ENCODE data around the gene CTNNA1.
"Not testable (repeated sequence)": the region's sequence is repeated elsewhere in the genome, so short reads cannot be mapped to it uniquely, and the experiment has no call there.

CTNNA1 gene

DNA sequence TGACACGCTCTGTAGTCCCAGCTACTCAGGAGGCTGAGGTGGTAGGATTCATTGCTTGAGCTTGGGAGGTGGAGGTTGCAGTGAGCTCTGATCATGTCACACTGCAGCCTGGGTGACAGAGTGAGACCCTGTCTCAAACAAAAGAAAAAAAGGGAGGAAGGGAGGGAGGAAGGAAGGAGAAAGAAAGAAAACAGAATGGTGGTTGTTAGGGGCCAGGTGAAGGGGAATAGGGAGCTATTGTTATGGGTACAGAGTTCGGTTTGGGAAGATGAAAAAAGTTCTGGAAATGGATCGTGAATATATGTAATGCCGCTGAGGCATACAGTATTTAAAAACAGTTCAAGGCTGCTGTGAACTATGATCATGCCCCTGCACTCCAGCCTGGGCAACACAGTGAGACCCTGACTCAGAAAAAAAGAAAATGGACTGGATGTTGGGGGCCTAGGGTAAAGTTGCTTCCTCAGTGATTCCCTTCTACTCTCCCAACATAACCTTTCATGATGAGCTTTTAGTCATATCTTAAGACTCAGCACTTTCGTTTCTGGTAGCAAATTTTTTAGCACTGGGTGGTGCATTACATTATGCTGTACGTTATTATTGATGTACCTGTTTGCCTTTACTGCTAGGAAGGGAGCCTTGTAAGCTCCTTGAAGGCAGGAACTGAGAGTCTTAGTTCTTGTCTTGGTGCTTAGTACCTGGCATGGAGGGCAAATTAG is 4.0 kb downstream of the CTNNA1 start:
- peaks cover 35% of the 10 kb centered on the region for H3K79me2 ChIP-seq (ENCODE audit: control insufficient read depth, low read length)
- no peak overlapping the region for H3K27ac ChIP-seq (ENCODE audit: low read depth, low read length)
- H3F3A ChIP-seq (ENCODE audit: control insufficient read depth, insufficient read depth), result no peaks in the 10 kb centered on the region
- no peak overlapping the region for H3K4me3 ChIP-seq (ENCODE audit: low read length)
- TF ChIP-seq, protein P1, sequence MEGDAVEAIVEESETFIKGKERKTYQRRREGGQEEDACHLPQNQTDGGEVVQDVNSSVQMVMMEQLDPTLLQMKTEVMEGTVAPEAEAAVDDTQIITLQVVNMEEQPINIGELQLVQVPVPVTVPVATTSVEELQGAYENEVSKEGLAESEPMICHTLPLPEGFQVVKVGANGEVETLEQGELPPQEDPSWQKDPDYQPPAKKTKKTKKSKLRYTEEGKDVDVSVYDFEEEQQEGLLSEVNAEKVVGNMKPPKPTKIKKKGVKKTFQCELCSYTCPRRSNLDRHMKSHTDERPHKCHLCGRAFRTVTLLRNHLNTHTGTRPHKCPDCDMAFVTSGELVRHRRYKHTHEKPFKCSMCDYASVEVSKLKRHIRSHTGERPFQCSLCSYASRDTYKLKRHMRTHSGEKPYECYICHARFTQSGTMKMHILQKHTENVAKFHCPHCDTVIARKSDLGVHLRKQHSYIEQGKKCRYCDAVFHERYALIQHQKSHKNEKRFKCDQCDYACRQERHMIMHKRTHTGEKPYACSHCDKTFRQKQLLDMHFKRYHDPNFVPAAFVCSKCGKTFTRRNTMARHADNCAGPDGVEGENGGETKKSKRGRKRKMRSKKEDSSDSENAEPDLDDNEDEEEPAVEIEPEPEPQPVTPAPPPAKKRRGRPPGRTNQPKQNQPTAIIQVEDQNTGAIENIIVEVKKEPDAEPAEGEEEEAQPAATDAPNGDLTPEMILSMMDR (IDR thresholded peaks at IDR 0.05; ENCODE audit: low read depth, low read length, poor library complexity, severe bottlenecking), result no peak
- TF ChIP-seq EZH2phosphoT487 (IDR thresholded peaks at IDR 0.05; ENCODE audit: borderline replicate concordance, low read length), result no peak
- H3K36me3 ChIP-seq (ENCODE audit: control insufficient read depth, low read length), result no peaks in the 10 kb centered on the region
- H3K27me3 ChIP-seq (ENCODE audit: control insufficient read depth, low read length), result peaks cover 5% of the 10 kb centered on the region; the same call in 1 of the 2 replicates
- 0 out of 2 replicates have a peak, but pooled peaks cover 8% of the 10 kb centered on the region for H4K20me1 ChIP-seq (ENCODE audit: control insufficient read depth, insufficient read depth, low read depth, low read length)
- H3K4me1 ChIP-seq (ENCODE audit: control insufficient read depth, low read length), result peaks cover 16% of the 10 kb centered on the region
- no peak overlapping the region for H3K4me2 ChIP-seq (ENCODE audit: low read length)
- H3K9me3 ChIP-seq (ENCODE audit: control insufficient read depth, insufficient read depth, low read length), result no peaks in the 10 kb centered on the region
- no peaks in the 10 kb centered on the region for H3K9me2 ChIP-seq (replicated peaks; ENCODE audit: control insufficient read depth, low read length)

DNA sequence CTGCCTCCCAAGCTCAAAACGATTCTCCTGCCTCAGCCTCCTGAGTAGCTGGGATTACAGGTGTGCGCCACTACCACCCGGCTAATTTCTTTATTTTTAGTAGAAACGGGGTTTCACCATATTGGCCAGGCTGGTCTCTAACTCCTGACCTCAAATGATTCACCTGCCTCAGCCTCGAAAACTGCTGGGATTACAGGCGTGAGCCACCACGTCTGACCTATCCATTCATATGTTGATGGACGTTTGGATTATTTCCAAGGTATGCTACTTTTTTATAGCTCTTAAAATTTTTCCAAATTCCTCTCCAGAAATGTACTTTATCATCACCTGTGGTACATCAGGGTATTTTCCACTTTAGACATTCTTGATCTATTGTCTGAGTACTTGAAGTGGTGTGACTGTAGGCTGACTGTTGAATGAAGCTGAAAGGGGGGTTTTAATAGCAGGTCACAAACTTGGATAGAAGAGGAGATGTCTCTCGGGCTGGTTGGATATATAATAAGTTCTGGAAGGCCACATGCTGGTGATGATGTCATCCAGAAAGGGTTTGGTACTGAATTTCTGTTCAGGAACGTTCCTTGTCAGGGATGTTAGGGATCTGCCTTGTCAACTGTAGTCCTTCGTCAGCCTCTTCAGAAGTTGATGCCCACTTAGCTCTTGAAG is 7.4 kb downstream of the CTNNA1 start:
- Histone ChIP-seq H3K27ac (ENCODE audit: low read depth, low read length) (no peak overlapping the region), H3K4me2 (ENCODE audit: low read length) (no peak overlapping the region), H4K20me1 (ENCODE audit: control insufficient read depth, insufficient read depth, low read depth, low read length) (0 out of 2 replicates have a peak, but pooled peaks cover 8% of the 10 kb centered on the region)

DNA sequence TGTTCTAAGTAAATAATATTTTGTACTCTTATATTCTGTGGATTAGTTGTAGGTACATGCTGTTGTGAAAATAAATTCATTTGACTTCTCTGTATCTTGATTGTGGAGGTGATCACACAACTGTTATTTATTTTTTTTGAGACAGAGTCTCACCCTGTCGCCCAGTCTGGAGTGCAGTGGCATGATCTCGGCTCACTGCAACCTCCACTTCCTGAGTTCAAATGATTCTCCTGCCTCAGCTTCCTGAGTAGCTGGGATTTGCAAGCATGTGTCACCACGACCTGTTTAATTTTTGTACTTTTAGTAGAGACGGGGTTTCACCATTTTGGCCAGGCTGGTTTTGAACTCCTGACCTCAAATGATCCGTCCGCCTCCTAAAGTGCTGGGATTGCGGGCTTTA is 7.9 kb downstream of the CTNNA1 start:
- H3K27me3 ChIP-seq (ENCODE audit: control insufficient read depth, low read length); H3K4me1 ChIP-seq (ENCODE audit: control insufficient read depth, low read length); H3K36me3 ChIP-seq (ENCODE audit: control insufficient read depth, low read length); H3K27ac ChIP-seq (ENCODE audit: low read depth, low read length); H3F3A ChIP-seq (ENCODE audit: control insufficient read depth, insufficient read depth); H3K4me2 ChIP-seq (ENCODE audit: low read length); H3K4me3 ChIP-seq (ENCODE audit: low read length); H4K20me1 ChIP-seq (ENCODE audit: control insufficient read depth, insufficient read depth, low read depth, low read length); H3K9me2 ChIP-seq (replicated peaks; ENCODE audit: control insufficient read depth, low read length); H3K9me3 ChIP-seq (ENCODE audit: control insufficient read depth, insufficient read depth, low read length): not testable (repeated sequence)
- peaks cover 19% of the 10 kb centered on the region for H3K79me2 ChIP-seq (ENCODE audit: control insufficient read depth, low read length)

More for the DNA sequence above, 7.4 kb downstream of the CTNNA1 start:
- H3K36me3 ChIP-seq (ENCODE audit: control insufficient read depth, low read length), result no peaks in the 10 kb centered on the region
- TF ChIP-seq, protein P1 (IDR thresholded peaks at IDR 0.05; ENCODE audit: low read depth, low read length, poor library complexity, severe bottlenecking), result no peak
- no peak for TF ChIP-seq EZH2phosphoT487 (IDR thresholded peaks at IDR 0.05; ENCODE audit: borderline replicate concordance, low read length)
- no peaks in the 10 kb centered on the region for H3K27me3 ChIP-seq (ENCODE audit: control insufficient read depth, low read length)
- no peaks in the 10 kb centered on the region for H3K4me1 ChIP-seq (ENCODE audit: control insufficient read depth, low read length)
- H3F3A ChIP-seq (ENCODE audit: control insufficient read depth, insufficient read depth), result no peaks in the 10 kb centered on the region
- peaks cover 17% of the 10 kb centered on the region for H3K79me2 ChIP-seq (ENCODE audit: control insufficient read depth, low read length)
- no peak overlapping the region for H3K4me3 ChIP-seq (ENCODE audit: low read length)
- H3K9me2 ChIP-seq (replicated peaks; ENCODE audit: control insufficient read depth, low read length), result no peaks in the 10 kb centered on the region
- no peaks in the 10 kb centered on the region for H3K9me3 ChIP-seq (ENCODE audit: control insufficient read depth, insufficient read depth, low read length)

DNA sequence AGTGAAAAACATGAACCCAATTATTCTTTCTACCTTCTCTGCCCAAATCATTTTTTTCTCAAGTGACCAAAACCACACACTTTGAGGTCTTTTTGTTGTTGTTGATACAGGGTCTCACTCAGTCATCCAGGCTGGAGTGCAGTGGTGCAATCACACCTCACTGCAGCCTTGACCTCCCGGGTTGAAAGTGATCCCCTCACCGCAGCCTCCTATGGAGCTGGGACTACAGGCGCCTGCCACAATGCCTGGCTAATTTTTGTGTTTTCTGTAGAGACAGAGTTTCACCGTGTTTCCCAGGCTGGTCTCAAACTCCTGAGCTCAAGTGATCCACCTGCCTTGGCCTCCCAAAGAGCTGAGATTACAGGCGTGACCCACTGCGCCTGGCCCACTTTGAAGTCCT is 8.4 kb downstream of the CTNNA1 start:
- not testable (repeated sequence) for H3K27me3 ChIP-seq (ENCODE audit: control insufficient read depth, low read length); H3K4me2 ChIP-seq (ENCODE audit: low read length); H3F3A ChIP-seq (ENCODE audit: control insufficient read depth, insufficient read depth); H3K9me2 ChIP-seq (replicated peaks; ENCODE audit: control insufficient read depth, low read length); H4K20me1 ChIP-seq (ENCODE audit: control insufficient read depth, insufficient read depth, low read depth, low read length); H3K4me3 ChIP-seq (ENCODE audit: low read length); H3K4me1 ChIP-seq (ENCODE audit: control insufficient read depth, low read length); H3K9me3 ChIP-seq (ENCODE audit: control insufficient read depth, insufficient read depth, low read length); H3K27ac ChIP-seq (ENCODE audit: low read depth, low read length); H3K36me3 ChIP-seq (ENCODE audit: control insufficient read depth, low read length)
- H3K79me2 ChIP-seq (ENCODE audit: control insufficient read depth, low read length), result peaks cover 14% of the 10 kb centered on the region
